Measurements from ENCODE around the gene SNRPD2. TPM values are rescaled to one million over a fixed set of nuclear protein-coding genes. Genes with fewer than 3 reads are reported as not detected.

Gene SNRPD2
- total RNA-seq, 6 experiments from 2014 or later = 79.7 to 92.5 (median 88.2) TPM

DNA sequence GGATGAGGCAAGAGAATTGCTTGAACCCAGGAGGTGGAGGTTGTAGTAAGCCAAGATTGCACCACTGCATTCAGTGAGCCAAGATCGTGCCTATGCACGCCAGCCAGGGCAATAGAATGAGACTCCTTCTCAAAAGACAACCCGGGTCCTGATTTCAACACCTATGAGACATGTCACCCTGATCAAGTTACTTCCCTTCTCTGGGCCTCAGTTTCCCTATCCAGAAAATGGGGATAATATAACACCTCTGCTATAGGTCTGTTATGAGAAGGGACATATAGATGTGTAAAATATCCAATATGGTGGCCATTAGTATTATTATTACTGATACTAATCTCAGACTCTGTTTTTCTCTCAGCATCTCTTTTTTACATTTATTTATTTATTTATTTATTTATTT is 36.7 kb downstream of the SNRPD2 start:
- no peak for ATAC-seq
- H3K4me3 ChIP-seq = no peak overlapping the region
- 63% methylated on average over 2 of the region's 3 CpGs for WGBS (ENCODE audit: insufficient coverage, low coverage, low lambda C conversion rate, missing lambda C conversion rate)

DNA sequence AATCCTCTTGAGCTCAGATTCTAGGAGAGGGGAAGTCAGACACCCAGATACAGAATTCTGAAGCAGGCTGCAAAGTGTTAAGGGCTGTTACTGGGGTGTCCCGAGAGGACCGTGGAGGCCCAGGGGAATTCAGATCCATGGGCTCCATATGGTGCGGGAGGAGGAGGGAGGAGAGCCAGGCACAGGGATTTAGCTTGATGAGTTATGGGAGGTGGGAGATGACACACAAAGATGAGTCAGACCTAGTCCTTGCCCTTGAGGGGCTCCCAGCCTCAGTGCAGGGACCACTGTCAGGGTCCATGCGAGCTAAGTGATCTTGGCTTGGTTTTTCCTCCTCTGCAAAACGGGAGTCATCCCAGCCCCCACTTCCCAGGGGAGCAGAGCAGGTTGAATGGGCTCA is 38.1 kb downstream of the SNRPD2 start:
- no peak overlapping the region for H3K4me3 ChIP-seq
- ATAC-seq = no peak
- DNase-seq = no peak
- H3K36me3 ChIP-seq = no peaks in the 10 kb centered on the region
- H3K27ac ChIP-seq = no peak overlapping the region
- no CpG with 5 or more reads among the region's 5 CpGs for WGBS (ENCODE audit: insufficient coverage, low coverage, low lambda C conversion rate, missing lambda C conversion rate)
- H3K27me3 ChIP-seq = no peaks in the 10 kb centered on the region
- H3K9me3 ChIP-seq = no peaks in the 10 kb centered on the region
- H3K4me1 ChIP-seq = no peaks in the 10 kb centered on the region
- TF ChIP-seq, protein P1, sequence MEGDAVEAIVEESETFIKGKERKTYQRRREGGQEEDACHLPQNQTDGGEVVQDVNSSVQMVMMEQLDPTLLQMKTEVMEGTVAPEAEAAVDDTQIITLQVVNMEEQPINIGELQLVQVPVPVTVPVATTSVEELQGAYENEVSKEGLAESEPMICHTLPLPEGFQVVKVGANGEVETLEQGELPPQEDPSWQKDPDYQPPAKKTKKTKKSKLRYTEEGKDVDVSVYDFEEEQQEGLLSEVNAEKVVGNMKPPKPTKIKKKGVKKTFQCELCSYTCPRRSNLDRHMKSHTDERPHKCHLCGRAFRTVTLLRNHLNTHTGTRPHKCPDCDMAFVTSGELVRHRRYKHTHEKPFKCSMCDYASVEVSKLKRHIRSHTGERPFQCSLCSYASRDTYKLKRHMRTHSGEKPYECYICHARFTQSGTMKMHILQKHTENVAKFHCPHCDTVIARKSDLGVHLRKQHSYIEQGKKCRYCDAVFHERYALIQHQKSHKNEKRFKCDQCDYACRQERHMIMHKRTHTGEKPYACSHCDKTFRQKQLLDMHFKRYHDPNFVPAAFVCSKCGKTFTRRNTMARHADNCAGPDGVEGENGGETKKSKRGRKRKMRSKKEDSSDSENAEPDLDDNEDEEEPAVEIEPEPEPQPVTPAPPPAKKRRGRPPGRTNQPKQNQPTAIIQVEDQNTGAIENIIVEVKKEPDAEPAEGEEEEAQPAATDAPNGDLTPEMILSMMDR (IDR thresholded peaks at IDR 0.05) = no peak
- no peak for TF ChIP-seq POLR2A (IDR thresholded peaks at IDR 0.05)
- intact Hi-C loops (cut with DNase I) = no loop called here

More for the DNA sequence above, 36.7 kb downstream of the SNRPD2 start:
- no peak overlapping the region for H3K27ac ChIP-seq
- no peak for DNase-seq
- no peaks in the 10 kb centered on the region for H3K9me3 ChIP-seq
- H3K36me3 ChIP-seq = no peaks in the 10 kb centered on the region
- TF ChIP-seq, protein P1 (IDR thresholded peaks at IDR 0.05) = no peak
- TF ChIP-seq POLR2A (IDR thresholded peaks at IDR 0.05) = no peak
- no peaks in the 10 kb centered on the region for H3K4me1 ChIP-seq
- intact Hi-C loops (cut with DNase I) = no loop called here
- no peaks in the 10 kb centered on the region for H3K27me3 ChIP-seq

DNA sequence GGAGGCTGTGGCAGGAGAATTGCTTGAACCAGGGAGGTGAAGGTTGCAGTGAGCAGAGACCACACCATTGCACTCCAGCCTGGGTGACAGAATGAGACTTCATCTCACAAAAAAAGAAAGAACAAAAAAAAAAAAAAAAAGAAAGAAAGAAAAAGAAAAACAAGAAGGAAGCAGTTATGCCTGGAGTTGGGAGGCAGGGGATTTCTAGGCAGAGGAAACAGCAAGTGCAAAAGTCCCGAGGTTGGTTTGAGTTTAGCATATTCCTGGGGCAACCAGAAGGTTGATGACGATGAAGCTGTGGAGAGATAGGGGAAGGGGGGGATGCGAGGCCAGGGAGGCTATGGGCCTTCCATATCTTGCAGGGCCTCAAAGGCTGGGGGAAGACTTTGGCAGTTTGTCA is 41.0 kb downstream of the SNRPD2 start:
- TF ChIP-seq POLR2A (IDR thresholded peaks at IDR 0.05) = no peak
- TF ChIP-seq, protein P1 (IDR thresholded peaks at IDR 0.05) = no peak
- intact Hi-C loops (cut with DNase I) = no loop called here
- peaks cover 0 to 4% of the 10 kb centered on the region in 2 donors for H3K27me3 ChIP-seq
- H3K36me3 ChIP-seq = no peaks in the 10 kb centered on the region
- no peak overlapping the region for H3K27ac ChIP-seq
- no peak overlapping the region for H3K4me3 ChIP-seq
- H3K9me3 ChIP-seq = no peaks in the 10 kb centered on the region
- DNase-seq (no peak), ATAC-seq (no peak)
- no peaks in the 10 kb centered on the region for H3K4me1 ChIP-seq
- 58% methylated on average over 3 of the region's 3 CpGs for WGBS (ENCODE audit: insufficient coverage, low coverage, low lambda C conversion rate, missing lambda C conversion rate)

DNA sequence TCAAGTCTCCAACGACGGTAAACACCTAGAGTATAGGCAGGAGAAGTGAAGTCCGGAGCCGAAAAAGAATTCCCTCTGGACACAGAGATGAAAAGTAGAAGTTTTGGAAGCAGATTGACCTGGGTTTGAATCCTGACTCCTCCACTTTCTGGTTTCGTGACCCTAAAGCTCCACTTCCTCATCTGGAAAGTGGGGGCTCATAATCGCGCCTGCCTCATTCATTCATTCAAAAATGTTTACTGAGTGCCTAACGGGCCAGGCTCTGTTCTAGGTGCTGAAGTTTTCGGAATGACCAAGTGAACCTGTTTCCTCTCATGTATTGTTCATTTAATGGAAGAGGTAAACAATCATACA is 45.4 kb downstream of the SNRPD2 start:
- H3K9me3 ChIP-seq = no peaks in the 10 kb centered on the region
- WGBS (ENCODE audit: insufficient coverage, low coverage, low lambda C conversion rate, missing lambda C conversion rate) = 9% methylated on average over 7 of the region's 9 CpGs
- H3K27ac ChIP-seq = no peak overlapping the region
- TF ChIP-seq POLR2A (IDR thresholded peaks at IDR 0.05) = no peak
- TF ChIP-seq, protein P1 (IDR thresholded peaks at IDR 0.05) = no peak
- intact Hi-C loops (cut with DNase I) = loop anchor here in 1 of 2 donors (10.0 kb wide), 1 partner anchor 122 kb away; no protein-coding TSS in a partner anchor
- H3K27me3 ChIP-seq = peaks cover 0 to 4% of the 10 kb centered on the region in 2 donors
- ATAC-seq = no peak
- H3K4me3 ChIP-seq = peak overlapping the region in 1 of 3 donors; percentile 2
- H3K36me3 ChIP-seq = no peaks in the 10 kb centered on the region
- H3K4me1 ChIP-seq = peaks cover 0 to 17% (median 11%) of the 10 kb centered on the region in 4 donors
- no peak for DNase-seq
